Measurements from ENCODE around the gene ABHD6.

ABHD6 gene

GRCh38 chr3:58296843-58297242, 59.3 kb downstream of the ABHD6 start:
- TF ChIP-seq, protein P1, sequence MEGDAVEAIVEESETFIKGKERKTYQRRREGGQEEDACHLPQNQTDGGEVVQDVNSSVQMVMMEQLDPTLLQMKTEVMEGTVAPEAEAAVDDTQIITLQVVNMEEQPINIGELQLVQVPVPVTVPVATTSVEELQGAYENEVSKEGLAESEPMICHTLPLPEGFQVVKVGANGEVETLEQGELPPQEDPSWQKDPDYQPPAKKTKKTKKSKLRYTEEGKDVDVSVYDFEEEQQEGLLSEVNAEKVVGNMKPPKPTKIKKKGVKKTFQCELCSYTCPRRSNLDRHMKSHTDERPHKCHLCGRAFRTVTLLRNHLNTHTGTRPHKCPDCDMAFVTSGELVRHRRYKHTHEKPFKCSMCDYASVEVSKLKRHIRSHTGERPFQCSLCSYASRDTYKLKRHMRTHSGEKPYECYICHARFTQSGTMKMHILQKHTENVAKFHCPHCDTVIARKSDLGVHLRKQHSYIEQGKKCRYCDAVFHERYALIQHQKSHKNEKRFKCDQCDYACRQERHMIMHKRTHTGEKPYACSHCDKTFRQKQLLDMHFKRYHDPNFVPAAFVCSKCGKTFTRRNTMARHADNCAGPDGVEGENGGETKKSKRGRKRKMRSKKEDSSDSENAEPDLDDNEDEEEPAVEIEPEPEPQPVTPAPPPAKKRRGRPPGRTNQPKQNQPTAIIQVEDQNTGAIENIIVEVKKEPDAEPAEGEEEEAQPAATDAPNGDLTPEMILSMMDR (conservative IDR thresholded peaks at IDR 0.05; ENCODE audit: control insufficient read depth, insufficient read depth, low read depth, low read length): no peak
- DNase-seq (ENCODE audit: low read depth): no peak

DNA sequence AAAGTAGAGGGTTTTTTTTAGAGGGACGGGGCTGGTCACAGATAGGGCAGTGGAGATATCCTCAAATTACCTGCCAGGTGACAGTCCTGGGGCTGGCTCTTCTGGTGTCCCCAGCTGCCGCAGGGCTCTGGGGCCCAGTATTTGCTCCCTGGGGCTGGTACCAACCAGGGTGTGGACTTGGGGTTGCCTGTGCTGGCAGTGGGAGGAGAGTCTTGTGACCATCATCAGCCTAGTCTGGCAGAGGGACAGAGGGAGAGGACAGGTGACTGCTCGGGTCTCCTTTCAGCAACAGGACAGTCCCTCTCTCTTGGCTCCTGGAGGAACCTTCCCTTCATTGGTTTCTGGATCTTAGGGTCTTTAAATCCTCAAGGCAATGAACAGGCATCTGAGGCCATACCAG, 60.6 kb downstream of the ABHD6 start:
- no peak for DNase-seq (ENCODE audit: low read depth)
- H3K4me3 ChIP-seq (ENCODE audit: control insufficient read depth, low read depth, low read length): no peak overlapping the region
- TF ChIP-seq, protein P1 (conservative IDR thresholded peaks at IDR 0.05; ENCODE audit: control insufficient read depth, insufficient read depth, low read depth, low read length): no peak

More at GRCh38 chr3:58296843-58297242, 59.3 kb downstream of the ABHD6 start:
- H3K4me3 ChIP-seq (ENCODE audit: control insufficient read depth, low read depth, low read length): no peak overlapping the region

DNA sequence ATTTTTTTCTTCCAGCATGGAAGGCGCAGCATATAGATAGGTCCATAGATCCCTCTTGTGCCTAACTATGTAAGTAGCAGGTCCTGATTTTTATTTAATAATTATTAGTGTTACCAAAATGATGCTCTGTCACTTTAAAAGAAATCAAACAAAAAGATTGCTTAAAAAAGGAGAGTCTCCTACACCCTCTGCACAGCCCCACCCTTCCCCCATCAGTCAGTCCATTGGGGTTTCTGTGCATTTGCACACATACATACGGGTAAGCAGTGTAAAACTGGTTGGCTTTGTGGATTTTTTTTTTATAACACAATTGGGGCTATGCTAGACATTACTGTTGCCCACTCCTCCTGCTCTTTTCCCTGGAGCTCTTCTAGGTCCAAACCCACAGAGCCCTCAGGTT, 61.5 kb downstream of the ABHD6 start:
- no peak overlapping the region for H3K4me3 ChIP-seq (ENCODE audit: control insufficient read depth, low read depth, low read length)
- no peak for DNase-seq (ENCODE audit: low read depth)
- TF ChIP-seq, protein P1 (conservative IDR thresholded peaks at IDR 0.05; ENCODE audit: control insufficient read depth, insufficient read depth, low read depth, low read length): no peak

DNA sequence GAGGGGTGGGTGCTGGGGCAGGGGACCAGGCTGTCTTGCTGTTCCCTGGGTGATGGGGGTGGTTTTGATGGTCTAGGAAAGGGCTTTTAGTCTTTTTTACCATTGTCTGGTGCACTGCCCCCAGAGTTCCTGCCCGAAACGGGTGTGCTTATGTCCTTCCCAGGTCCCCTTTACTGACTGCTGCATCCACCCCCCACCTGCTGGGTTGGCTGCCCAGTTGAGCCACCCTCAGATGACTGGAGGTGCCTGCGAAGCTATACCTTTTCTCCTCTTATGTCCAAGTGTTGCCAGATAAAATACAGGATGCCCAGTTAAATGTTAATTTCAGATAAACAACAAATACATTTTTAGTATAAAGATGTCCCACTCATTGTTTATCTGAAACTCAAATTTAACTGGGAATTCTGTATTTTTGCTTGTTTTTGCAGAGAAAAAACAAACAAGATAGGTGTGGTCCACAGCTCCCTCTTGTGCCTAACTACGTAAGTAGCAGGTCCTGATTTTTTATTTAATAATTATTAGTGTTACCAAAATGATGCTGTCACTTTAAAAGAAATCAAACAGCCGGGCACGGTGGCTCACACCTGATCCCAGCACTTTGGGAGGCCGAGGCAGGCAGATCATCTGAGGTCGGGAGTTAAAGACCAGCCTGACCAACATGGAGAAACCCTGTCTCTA, 62.4 kb downstream of the ABHD6 start:
- peak; percentile 75 for DNase-seq (ENCODE audit: low read depth)
- H3K4me3 ChIP-seq (ENCODE audit: control insufficient read depth, low read depth, low read length): no peak overlapping the region
- TF ChIP-seq, protein P1 (conservative IDR thresholded peaks at IDR 0.05; ENCODE audit: control insufficient read depth, insufficient read depth, low read depth, low read length): peak; percentile 61

DNA sequence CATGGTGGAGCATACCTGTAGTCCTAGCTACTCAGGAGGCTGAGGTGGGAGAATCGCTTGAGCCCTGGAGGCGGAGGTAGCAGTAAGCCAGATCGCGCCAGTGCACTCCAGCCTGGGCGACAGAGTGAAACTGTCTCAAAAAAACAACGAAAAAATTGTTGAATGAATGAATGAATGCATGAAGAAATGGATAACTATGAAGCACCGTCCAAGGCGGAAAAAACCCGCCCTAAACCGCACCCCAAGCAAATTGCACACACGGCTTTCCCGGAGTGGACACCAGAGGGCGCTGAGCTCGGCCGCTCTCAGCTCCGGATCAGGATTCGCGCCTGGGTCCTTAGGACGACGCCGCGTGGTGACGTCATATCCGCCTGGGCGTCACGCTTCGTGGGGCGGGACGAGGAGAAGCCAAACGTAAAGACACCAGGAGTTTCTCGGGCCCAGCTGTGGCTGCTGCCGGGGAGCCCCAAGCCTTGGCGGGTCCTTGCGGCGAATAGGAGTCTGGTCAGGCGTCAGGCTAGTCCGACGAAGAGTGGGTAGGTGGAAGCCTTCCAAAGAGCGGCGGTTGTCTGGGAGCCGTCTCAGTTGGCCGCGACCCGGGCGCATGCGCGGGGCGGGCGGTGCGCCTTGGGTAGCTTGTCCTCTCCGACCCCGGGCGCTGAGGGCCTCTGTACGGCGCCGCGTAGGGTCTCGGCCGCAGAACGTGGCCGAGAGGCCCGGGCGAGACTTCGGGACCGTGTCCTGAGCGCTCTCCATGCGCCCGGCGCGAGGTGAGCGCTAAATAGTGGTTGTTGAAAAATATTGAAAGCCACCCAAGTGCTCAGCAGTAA, 68.5 kb downstream of the ABHD6 start, which contains the start of the genes HTD2 and RPP14:
Gene HTD2 (plus strand): TSS at position 639 of the 830 bp plus-strand sequence. CDS start 11,094 bp downstream, outside the sequence.
Gene RPP14 (plus strand): TSS at position 364 of the 830 bp plus-strand sequence. CDS start 4,085 bp downstream, outside the sequence.
- peak; percentile 98 for DNase-seq (ENCODE audit: low read depth)
- TF ChIP-seq, protein P1 (conservative IDR thresholded peaks at IDR 0.05; ENCODE audit: control insufficient read depth, insufficient read depth, low read depth, low read length): peak; percentile 94
- H3K4me3 ChIP-seq (ENCODE audit: control insufficient read depth, low read depth, low read length): peak within 1 kb of the TSS; percentile 97

GRCh38 chr3:58307639-58308215, 70.1 kb downstream of the ABHD6 start:
- peak overlapping the region; percentile 97 for H3K4me3 ChIP-seq (ENCODE audit: control insufficient read depth, low read depth, low read length)
- TF ChIP-seq, protein P1 (conservative IDR thresholded peaks at IDR 0.05; ENCODE audit: control insufficient read depth, insufficient read depth, low read depth, low read length): peak; percentile 50
- DNase-seq (ENCODE audit: low read depth): peak; percentile 76
